PFSK-1 (cell line): Measurements from ENCODE around the gene KRR1.

ENCODE experiments used
- POLR2AphosphoS5 ChIP-seq: IDR thresholded peaks from 2 replicates; pipeline ENCODE4 v1.6.1; 2012; ENCODE audit warnings: low read depth, mild to moderate bottlenecking, control low read depth, low read length, moderate library complexity
- TF ChIP-seq, protein P1 (sequence below), 2 experiments: IDR thresholded peaks; 2 replicates each; pipeline versions ENCODE4 v1.6.1 to v1.8.0; 2011 to 2012; ENCODE audit warnings: low read depth in 2 of 2, low read length in 2 of 2, control low read depth in 1 of 2, inconsistent platforms in 1 of 2, mild to moderate bottlenecking in 1 of 2, moderate library complexity in 1 of 2; ENCODE audit not compliant: insufficient read depth in 1 of 2

DNA sequence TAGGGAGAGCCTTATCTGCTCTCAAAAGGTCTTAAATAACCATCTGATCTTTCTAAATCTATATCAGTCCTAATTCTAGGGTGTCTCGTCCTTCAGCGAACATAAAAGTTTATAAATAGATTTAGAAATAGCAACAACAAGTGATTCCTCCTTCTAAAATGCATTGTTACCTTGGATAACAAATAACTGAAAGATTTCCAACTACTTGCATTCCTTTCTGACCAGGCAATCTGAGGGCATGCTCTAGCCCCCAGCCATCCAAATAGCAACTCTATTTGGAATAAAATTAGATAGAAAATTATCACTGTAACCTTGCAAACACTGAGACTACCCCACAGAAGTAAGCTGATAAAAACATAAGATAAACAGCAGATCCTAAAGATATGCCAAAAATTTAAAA, 21.8 kb upstream of the KRR1 start:
- TF ChIP-seq, protein P1, sequence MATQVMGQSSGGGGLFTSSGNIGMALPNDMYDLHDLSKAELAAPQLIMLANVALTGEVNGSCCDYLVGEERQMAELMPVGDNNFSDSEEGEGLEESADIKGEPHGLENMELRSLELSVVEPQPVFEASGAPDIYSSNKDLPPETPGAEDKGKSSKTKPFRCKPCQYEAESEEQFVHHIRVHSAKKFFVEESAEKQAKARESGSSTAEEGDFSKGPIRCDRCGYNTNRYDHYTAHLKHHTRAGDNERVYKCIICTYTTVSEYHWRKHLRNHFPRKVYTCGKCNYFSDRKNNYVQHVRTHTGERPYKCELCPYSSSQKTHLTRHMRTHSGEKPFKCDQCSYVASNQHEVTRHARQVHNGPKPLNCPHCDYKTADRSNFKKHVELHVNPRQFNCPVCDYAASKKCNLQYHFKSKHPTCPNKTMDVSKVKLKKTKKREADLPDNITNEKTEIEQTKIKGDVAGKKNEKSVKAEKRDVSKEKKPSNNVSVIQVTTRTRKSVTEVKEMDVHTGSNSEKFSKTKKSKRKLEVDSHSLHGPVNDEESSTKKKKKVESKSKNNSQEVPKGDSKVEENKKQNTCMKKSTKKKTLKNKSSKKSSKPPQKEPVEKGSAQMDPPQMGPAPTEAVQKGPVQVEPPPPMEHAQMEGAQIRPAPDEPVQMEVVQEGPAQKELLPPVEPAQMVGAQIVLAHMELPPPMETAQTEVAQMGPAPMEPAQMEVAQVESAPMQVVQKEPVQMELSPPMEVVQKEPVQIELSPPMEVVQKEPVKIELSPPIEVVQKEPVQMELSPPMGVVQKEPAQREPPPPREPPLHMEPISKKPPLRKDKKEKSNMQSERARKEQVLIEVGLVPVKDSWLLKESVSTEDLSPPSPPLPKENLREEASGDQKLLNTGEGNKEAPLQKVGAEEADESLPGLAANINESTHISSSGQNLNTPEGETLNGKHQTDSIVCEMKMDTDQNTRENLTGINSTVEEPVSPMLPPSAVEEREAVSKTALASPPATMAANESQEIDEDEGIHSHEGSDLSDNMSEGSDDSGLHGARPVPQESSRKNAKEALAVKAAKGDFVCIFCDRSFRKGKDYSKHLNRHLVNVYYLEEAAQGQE (IDR thresholded peaks at IDR 0.05; ENCODE audit: insufficient read depth in 1 of 2, low read depth in 2 of 2, low read length in 2 of 2) = no peak
- TF ChIP-seq POLR2AphosphoS5 = no peak
